K562 treated with DMSO at 1 percent for 4 hours (cell line): ENCODE data around the gene AP1S1. TPM values are rescaled to one million over a fixed set of nuclear protein-coding genes. Genes with fewer than 3 reads are reported as not detected.

ENCODE experiments used
- total RNA-seq: library from RNA; unstranded; fragments of 300-600 nt; gene quantifications from 2 replicates; pipeline ENCODE4 v1.2.3, GENCODE V29; 2022; ENCODE audit not compliant: insufficient read depth

AP1S1 gene
- 88.2 and 96.0 TPM in 2 replicates for total RNA-seq

DNA sequence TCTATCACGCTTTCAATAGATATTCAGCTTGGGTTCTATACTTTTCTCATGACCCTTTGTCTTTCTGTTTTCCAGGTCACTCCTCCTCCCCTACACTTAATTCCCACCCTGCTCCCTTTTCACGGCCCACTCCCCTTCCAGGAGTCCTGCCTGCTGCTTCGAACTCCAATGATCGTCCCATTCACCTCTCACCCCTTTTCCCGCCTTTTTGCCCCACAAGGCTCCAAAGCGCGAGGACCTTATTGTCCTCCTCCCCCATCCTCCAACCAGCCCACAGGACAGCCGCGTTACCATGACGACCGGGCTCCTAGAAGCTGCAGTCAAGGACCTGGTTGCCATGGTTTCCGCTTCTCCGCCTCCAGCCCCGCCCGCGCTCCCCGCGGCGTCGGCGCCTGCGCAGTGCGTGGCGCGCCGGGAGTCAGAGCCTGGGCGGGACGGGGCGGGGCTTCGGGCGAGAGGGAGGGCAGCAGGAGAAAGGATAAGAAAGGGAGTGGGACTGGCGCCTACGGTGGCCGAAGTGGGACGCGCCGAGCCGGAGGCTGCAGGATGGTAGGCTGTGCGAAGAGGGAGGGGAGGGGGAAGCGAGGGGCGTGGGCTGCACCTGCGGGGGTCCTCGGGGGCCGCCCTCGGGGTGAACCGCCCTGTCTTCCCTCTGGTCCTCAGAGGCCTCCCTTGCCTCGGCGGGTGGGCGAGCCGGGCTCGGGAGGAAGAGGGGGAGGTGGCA is at the start of gene AP1S1:
TSS of gene AP1S1 (plus strand) at position 508 of the 724 bp plus-strand sequence. CDS start at position 547, 39 bp downstream.

DNA sequence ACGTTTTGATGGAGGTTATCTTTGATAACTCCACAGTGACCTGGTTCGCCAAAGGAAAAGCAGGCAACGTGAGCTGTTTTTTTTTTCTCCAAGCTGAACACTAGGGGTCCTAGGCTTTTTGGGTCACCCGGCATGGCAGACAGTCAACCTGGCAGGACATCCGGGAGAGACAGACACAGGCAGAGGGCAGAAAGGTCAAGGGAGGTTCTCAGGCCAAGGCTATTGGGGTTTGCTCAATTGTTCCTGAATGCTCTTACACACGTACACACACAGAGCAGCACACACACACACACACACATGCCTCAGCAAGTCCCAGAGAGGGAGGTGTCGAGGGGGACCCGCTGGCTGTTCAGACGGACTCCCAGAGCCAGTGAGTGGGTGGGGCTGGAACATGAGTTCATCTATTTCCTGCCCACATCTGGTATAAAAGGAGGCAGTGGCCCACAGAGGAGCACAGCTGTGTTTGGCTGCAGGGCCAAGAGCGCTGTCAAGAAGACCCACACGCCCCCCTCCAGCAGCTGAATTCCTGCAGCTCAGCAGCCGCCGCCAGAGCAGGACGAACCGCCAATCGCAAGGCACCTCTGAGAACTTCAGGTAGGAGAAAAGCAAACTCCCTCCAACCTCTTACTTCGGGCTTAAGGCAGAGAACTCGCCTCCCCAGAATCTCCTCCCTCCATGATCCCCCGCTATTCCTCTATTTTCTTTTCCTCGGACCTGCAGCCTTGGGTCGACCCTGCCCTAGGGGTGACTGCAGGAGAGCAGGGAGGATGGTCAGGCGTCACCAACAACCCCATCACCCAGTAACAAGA is 27.4 kb upstream of the AP1S1 start, which contains the start of gene SERPINE1:
TSS of gene SERPINE1 (plus strand) at position 454 of the 809 bp plus-strand sequence. CDS start 1,290 bp downstream, outside the sequence.

DNA sequence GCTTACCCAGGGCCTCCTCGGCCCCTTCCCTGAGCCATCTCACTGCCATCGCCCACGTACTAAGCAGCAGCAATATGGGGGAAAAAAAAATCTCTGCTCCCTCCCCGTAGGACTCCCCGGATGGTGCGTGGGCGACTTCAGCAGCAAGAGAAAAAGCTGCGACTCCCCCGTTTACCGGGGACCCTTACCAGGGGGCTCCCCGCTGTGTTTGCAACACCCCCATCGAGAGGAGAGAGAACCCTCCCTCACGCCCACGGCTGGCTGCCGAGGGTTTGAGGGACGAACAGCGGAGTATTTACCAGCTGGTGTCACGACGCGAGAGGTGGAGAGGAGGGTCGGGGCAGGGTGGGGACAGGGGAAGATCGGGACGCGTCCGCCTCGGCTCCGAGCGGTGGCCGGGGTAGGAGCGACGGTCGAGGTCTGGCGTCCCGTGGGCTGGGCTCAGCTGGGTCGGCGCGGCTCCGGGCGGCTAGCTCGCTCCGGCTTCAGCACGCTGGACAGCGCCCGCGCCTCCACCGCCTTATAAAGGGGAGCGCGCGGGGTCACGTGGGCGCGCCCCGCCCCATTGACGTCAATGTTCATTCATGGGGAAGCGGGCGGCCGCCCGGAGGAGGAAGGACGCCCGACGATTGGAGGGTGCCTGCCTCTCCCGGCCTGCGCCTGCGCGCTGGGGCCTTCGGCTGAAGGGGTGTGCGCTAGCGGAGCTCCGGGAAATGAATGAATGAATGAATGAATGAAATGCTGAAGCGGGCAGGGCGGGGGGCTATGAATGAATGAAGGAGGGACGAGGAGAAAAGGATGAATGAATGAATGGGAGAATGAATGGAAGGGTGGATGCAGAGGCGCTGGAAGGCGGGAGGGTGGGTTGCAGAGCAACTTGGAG is 11.0 kb downstream of the AP1S1 start, which contains the start of gene VGF:
TSS of gene VGF (minus strand) at position 495 of the 883 bp plus-strand sequence. CDS start 726 bp downstream, outside the sequence.

DNA sequence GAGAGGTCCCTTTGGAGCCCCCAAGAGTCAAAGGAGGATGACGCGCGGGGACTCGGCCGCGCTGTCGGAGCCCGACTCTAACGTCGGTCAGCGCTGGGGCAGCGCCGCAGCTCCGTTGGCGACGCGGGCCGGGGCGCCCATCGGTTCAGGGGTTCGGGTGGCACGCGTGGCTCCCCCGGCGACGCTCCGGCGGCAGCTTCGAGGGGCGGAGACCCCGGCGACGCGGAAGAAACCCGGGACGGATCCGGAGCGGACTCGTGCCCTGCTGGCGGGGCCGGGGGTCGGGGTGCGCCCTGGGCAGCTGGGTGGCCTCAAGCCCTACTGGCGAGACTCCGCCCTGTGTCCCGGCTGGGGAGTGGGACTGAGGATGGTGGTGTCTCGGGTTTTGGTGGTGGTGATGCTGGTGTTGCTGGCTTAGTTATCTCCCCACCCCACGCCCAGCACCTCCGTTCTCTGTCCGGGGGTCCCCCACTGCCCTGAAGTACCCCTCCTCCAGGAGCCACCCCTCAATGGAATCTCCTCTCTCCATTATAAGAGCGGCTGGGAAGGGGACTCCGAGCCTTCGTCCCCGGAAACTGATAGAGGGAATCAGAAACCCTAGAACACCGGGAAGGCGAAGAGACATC is 26.0 kb downstream of the AP1S1 start, which contains the start of gene NAT16:
TSS of gene NAT16 (minus strand) at position 164 of the 626 bp plus-strand sequence. CDS start 5,486 bp downstream, outside the sequence.

DNA sequence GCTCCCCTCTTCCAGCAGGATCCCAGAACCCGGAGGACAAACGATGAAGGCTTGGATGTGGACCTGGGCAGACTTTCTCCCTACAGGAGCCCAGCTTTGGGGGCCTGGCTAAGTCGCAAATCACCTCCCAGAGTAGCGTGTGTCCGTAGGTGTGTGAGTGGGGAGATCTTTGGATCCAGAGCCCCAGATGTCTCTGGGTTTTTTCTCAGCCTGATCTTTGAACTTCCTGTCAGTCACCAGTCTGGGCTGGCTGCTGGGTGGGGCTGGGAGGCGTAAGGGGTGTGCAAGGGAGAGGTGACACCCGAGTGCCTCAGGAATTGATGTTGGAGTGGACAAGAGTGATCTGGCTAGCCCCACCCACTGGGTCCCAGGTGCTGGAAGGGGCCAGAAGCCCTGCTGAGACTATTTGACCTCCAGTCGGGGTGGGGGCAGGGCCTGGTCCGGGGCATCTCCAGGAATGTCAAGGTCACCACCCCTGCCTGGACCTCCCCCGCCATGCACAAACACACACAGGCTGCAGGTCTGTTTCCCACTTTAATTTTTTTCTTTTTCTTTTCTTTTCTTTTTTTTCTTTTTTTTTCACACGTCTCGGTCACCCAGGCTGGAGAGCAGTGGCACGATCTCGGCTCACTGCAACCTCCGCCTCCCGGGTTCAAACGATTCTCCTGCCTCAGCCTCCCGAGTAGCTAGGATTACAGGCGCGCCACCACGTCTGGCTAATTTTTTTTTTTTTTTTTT is 46.8 kb downstream of the AP1S1 start, which contains the start of gene MOGAT3:
TSS of gene MOGAT3 (minus strand) at position 175 of the 738 bp plus-strand sequence. CDS start 182 bp downstream, outside the sequence.

Other genes with a start within 250 kb of the AP1S1 start
- not detected in 2 replicates for gene MUC3A, start 204.9 kb upstream of the AP1S1 start, total RNA-seq
- gene MUC12, start 184.9 kb upstream of the AP1S1 start, total RNA-seq: not detected in 2 replicates
- not detected in 2 replicates for gene MUC17, start 134.4 kb upstream of the AP1S1 start, total RNA-seq
- 16.0 and 19.5 TPM in 2 replicates for gene TRIM56, start 69.0 kb upstream of the AP1S1 start, total RNA-seq
- gene SERPINE1, start 27.4 kb upstream of the AP1S1 start, total RNA-seq: 1.9 and 2.1 TPM in 2 replicates
- gene VGF, start 11.1 kb downstream of the AP1S1 start, total RNA-seq: 0.46 and 0.95 TPM in 2 replicates
- not detected in 2 replicates for gene NAT16, start 25.8 kb downstream of the AP1S1 start, total RNA-seq
- gene MOGAT3, start 46.6 kb downstream of the AP1S1 start, total RNA-seq: not detected in 2 replicates
- 59.8 and 75.1 TPM in 2 replicates for gene PLOD3, start 63.1 kb downstream of the AP1S1 start, total RNA-seq
- 129 and 132 TPM in 2 replicates for gene ZNHIT1, start 63.7 kb downstream of the AP1S1 start, total RNA-seq
- gene CLDN15, start 83.3 kb downstream of the AP1S1 start, total RNA-seq: 22.1 and 30.7 TPM in 2 replicates
- gene FIS1, start 90.6 kb downstream of the AP1S1 start, total RNA-seq: 147 and 169 TPM in 2 replicates
- gene IFT22, start 167.3 kb downstream of the AP1S1 start, total RNA-seq: 9.9 and 11.8 TPM in 2 replicates
- 0.58 and 1.2 TPM in 2 replicates for gene COL26A1, start 208.4 kb downstream of the AP1S1 start, total RNA-seq